HG03025 (cell line): ENCODE data around the gene MPV17L.
"Not testable (repeated sequence)": the region's sequence is repeated elsewhere in the genome, so short reads cannot be mapped to it uniquely, and the experiment has no call there.

Experiments
- ATAC-seq: cut with Tn5 transposase; IDR thresholded peaks from one replicate; pipeline ENCODE4 v1.9.1; 2021; ENCODE audit warnings: mild to moderate bottlenecking, moderate library complexity; ENCODE audit not compliant: unreplicated experiment, low FRiP score

Gene MPV17L

GRCh38 chr16:15450624-15451023, 55.1 kb downstream of the MPV17L start:
- ATAC-seq: no peak

GRCh38 chr16:15451098-15451731, 55.7 kb downstream of the MPV17L start:
- ATAC-seq: no peak

- no peak for ATAC-seq
Observed at GRCh38 chr16:15452246-15452855, 56.8 kb downstream of the MPV17L start.

GRCh38 chr16:15453296-15453695, 57.7 kb downstream of the MPV17L start:
- not testable (repeated sequence) for ATAC-seq

GRCh38 chr16:15454933-15455332, 59.4 kb downstream of the MPV17L start:
- not testable (repeated sequence) for ATAC-seq

- no peak for ATAC-seq
Observed at GRCh38 chr16:15457400-15457799, 61.8 kb downstream of the MPV17L start.

- ATAC-seq: no peak
Observed at GRCh38 chr16:15457958-15458357, 62.4 kb downstream of the MPV17L start.

GRCh38 chr16:15459791-15460190, 64.2 kb downstream of the MPV17L start:
- no peak for ATAC-seq

- ATAC-seq: no peak
Observed at GRCh38 chr16:15460601-15461000, 65.0 kb downstream of the MPV17L start.

- ATAC-seq: no peak
Observed at GRCh38 chr16:15461376-15461775, 65.8 kb downstream of the MPV17L start.
